Fibroblast of upper back skin (primary cell): Measurements from ENCODE around the gene IMMP1L.
"Not testable (repeated sequence)": the region's sequence is repeated elsewhere in the genome, so short reads cannot be mapped to it uniquely, and the experiment has no call there.

ENCODE experiments used
- DNase-seq: peaks from one replicate; pipeline ENCODE4 v3.0.0-alpha.2; 2013

IMMP1L gene, protein sequence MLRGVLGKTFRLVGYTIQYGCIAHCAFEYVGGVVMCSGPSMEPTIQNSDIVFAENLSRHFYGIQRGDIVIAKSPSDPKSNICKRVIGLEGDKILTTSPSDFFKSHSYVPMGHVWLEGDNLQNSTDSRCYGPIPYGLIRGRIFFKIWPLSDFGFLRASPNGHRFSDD

DNA sequence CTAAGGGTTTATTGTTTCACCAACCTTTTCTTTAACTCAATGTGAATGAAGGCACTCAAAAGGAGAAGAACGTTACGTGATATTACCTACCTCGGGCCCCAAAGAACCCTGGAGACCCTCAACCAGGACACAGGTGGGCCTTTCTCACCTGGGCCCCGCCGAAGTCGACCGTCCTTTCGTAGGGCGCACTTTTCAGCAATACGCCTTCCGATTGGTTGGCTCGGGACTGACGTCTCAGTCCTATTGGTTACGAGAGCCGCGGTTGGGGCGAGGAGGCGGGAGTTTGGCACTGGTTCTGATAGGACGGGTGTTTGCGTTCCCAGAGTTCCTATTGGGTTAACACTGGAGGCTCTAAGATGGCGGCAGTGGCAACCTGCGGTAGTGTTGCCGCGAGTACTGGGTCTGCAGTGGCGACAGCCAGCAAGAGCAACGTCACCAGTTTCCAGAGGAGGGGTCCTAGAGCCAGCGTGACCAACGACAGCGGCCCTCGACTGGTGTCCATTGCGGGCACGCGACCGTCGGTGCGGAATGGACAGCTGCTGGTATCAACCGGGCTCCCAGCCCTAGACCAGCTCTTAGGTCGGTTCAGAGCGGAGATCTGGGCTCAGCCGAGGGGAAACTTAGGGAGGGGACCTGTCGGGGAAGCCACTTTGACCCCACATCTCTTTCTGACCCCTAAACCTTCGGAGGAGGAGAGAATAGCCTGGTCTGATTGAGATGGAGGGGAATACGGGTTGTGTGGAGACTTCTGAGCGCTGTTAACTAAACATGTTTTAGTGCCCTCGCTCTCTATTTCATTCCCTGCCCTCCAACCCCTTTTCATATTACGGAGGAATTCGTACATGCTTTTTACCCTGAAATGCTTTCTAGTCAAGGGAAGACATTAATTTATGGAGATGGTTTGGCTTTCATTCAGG lies at the start of gene IMMP1L, which contains the start of gene ELP4:
TSS of gene IMMP1L (minus strand) at position 194 of the 917 bp plus-strand sequence. CDS start 46,346 bp downstream, outside the sequence.
TSS of gene ELP4 (plus strand) at position 339 of the 917 bp plus-strand sequence. CDS start at position 357, 18 bp downstream.
- peak; percentile 96 for DNase-seq

DNA sequence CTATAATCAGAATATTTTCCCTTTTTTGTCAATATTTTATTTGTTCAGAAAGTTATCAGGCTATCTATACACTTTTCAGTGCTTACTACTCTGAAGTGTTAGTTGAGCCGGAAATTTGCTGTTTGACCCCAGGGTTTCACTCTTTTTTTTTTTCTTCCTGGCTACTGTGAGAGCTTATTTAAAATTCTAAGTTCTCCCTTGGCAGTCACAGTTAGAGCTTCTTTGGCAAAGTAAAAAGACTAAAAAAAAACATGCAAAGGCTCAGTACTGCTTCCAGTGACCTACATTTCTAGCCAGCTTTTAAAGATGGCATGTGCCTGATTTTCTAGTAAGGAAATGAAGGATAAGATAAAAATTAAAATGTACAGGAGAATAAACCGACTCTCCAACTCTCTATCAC lies 48.6 kb upstream of the IMMP1L start:
- no peak for DNase-seq

DNA sequence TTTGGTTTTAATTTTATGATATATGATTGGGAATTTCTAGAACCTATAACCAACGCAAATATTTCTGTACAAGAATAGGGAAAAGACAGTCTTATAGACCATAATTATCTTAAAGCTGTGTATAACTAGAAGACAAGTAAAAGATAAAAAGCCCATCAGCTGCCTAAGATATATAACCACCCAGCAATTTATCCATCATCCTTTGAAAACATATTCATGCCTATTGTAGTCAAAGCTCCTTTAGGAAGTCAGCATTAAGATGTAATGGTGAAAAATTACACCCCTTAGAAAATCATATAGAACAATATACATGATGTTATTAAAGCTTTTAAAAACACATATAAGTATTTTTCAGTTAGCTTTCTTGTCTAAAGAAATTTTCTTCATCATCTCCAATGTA lies 46.5 kb upstream of the IMMP1L start:
- no peak for DNase-seq

DNA sequence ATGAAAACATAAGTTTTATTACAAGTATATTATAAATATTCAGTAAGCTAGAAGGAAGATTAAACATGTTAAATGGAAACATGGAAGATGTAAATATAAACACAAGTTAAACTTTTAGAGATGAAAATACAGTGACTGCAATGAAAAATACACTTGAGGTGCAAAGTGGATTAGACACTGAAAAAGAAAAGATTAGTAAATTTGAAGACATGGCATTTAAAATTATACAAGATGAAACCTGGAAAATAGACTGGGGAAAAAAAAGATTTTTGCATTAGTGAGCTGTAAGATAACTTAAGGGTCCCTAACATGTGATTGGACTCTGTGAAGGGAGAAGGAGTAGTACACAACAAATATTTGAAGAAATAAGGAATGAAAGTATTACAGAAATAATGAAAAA lies 33.4 kb upstream of the IMMP1L start:
- no peak for DNase-seq

DNA sequence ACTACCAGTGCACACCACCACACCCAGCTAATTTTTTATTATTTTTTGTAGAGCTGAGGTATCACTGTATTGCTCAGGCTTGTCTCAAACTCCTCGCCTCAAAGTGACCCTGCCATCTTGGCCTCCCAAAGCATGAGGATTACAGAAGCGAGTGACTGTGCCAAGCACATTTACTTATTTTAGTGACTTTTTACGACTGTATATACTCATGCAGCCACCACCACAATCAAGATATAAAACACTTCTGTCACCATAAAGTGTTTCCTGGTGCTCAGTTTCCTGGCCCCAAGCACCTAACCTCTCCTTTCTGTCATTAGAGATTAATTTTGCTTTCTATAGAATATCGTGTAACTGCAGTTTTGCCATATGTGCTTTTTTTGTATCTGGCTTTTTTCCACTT lies 26.1 kb upstream of the IMMP1L start:
- DNase-seq: no peak

DNA sequence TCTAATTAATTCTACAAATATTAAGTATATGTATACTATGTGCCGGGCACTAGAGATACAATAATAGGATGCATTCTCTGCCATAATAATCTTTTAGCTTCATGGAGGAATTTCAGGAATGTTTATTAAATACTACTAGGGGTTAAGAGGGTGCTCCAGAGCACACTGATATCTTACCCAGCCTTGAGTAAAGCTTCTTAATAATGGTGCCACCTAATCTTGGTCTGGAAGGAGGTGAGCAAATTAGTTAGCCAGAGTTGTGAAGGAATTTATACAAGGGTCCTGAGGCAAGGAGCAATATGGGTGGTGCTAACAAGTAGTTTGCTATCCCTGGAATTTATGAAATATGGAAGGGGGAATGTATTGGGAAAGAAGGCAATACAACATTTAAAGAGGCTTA lies 21.9 kb upstream of the IMMP1L start:
- no peak for DNase-seq

DNA sequence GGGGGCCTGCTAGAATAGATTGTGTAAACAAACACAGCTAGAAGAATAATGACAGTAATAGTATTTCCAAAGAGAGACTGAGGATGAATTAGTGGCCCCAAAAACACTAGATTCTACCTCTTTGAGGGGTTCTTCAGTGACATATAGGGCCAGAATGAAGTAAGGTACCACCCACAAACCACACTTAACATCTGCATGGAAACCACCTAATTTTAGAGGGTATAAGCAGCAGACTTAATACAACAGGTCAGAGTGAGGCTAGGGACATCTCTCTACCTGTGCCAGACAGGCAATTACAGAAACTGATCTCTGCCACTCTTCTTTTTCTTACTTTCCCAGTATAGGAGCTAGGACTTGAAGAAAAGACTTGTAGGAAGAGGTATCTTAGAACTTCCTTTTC lies 20.3 kb upstream of the IMMP1L start:
- no peak for DNase-seq

DNA sequence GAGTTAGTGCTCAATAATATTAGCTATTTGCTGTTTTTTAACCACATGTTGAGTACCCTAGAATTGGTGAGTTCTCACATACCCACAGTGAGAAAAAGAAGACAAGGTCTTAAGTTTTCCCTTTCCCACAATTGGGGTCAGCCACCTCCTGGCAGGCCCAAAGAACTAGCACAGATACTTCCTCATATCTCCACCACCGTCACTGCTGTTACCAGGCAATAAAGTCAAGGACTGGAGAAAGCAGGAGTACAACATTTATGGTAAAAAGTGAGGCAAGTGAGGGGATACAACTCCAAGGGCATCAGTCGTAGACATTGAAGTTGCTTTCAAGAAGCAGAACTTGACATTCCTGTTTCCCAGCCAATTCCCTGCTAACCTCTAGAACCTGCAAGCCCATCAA lies 19.8 kb upstream of the IMMP1L start:
- DNase-seq: no peak

DNA sequence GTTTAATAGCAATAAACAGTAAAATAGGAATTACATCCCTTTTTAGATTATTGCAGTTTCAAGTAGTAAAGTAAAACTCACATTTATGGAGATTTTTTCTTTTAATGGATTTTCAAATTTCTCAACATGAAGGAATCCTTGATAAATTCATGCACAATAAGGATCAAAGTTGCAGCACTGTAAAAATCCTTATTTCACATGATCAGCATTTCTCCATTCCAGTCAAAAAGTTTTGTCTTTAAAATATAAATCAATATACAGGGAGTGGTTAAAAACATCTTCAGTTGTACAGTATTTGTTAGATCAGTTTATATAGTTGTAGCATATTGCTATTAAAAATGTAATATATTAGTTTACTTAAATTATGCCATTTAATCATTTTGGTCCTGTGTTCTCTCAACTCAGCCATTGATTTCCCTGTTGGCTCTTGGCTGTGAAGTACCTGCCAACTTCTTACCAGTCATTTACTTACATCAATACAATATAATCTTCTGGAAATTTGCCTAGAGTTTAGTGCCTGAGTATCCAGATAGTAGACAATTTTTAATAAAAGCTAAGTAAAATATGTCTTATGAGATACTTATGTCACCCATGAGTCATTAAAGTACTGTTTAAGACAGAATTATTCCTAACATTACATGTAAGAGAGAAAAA lies 12.2 kb upstream of the IMMP1L start:
- no peak for DNase-seq

DNA sequence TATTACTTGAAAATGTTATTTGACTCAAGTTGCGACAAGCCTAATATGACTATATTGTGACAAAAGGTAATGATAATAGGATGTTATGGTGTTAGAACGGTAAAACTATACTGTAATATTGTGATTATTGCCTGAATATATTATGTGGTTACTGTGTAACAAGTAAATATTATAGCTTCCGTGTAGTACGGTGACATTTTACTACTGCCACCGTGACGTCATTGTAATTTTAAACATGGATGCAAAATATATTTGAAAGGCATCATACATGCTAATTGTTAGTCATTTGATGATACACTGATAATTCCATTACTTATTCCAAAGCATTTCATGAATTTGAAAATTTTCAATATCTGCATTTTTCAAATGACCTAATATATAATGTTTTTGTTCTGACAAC lies 2.7 kb upstream of the IMMP1L start:
- no peak for DNase-seq

DNA sequence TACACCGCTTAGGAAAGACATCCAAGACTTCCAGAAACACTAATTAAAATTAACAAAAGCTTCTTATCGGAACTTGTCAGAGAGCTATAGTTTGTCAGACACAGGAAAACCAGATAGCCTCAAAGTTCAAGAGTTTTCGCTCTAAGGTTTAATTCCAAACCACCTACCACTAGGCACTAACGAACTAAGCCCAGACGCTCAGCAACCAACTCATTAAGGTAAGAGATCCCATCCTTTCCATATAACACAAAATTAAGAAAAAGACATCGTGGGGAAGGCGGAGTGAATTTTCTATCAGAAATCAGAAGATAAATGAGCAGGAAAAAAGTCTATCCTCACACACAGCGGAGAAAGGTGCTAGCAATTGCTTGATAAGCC lies 382 bp downstream of the IMMP1L start:
- DNase-seq: peak; percentile 0

DNA sequence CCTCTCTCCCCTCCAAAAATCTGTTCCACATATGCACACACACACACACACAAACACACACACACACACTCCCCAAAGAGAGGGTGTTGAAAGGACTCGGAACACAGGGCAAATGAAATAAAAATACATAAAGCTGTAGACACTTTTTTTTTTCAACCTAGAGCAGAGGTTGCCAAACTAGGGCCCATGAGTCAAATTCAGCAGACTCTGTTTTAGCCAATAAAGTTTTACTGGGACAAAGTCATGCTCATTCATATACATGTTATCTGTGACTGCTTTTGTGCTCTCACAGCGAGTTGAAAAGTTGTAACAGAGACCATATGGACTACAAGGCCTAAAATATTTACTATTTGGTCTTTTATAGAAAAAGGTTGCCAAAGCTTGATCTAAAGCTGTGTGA lies 8.9 kb downstream of the IMMP1L start:
- DNase-seq: no peak

DNA sequence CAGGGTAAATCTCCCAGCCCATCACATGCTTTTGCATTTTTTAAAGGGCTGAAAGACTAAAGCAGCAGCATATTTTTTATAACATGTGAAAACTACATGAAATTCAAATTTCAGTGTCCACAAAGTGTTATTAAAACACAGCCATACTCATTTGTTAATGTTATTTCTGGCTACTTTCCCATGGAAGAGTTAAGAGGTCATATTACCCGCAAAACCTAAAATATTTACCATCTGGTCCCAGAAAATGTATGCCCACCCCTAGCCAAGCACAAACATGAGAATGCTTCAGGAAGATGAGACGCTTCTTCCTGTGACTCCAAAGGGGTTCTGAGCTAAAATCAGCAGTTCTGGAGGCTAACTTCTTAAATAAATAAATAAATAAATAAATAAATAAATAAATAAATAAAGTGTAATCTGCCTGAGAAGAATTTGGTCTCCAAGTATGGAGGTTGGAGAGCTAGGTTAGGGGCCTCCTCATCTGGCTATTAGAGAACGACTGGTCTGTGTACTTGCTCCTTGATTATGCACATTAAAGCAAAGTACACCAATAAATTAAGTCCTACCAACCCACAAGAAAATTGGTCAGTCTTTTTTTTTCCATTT lies 9.7 kb downstream of the IMMP1L start:
- DNase-seq: peak; percentile 27

DNA sequence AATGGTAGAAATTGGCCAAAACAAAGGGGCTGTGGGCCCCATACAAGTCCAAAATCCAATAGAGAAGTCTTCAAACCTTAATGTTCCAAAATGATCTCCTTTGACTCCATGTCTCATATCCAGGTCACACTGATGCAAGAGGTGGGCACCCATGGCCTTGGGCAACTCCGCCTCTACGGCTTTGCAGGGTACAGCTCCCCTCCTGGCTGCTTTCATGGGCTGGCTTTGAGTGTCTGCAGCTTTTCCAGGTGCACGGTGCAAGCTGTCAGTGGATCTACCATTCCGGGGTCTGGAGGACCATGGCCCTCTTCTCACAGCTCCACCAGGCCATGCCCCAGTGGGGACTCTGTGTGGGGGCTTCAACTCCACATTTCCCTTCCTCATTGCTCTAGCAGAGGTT lies 15.7 kb downstream of the IMMP1L start:
- DNase-seq: not testable (repeated sequence)

DNA sequence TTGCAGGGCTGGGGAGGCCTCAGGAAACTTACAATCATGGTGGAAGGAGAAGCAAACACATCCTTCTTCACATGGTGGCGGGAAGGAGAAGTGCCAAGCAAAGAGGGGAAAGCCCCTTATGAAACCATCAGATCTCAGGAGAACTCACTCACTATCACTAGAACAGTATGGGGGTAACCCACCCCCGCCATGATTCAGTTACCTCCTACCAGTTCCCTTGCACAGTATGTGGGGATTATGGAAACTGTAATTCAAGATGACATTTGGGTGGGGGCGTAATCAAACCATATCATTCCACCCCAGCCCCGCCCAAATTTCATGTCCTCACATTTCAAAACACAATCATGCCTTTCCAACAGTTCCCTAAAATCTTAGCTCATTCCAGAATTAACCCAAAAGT lies 16.2 kb downstream of the IMMP1L start:
- DNase-seq: no peak

DNA sequence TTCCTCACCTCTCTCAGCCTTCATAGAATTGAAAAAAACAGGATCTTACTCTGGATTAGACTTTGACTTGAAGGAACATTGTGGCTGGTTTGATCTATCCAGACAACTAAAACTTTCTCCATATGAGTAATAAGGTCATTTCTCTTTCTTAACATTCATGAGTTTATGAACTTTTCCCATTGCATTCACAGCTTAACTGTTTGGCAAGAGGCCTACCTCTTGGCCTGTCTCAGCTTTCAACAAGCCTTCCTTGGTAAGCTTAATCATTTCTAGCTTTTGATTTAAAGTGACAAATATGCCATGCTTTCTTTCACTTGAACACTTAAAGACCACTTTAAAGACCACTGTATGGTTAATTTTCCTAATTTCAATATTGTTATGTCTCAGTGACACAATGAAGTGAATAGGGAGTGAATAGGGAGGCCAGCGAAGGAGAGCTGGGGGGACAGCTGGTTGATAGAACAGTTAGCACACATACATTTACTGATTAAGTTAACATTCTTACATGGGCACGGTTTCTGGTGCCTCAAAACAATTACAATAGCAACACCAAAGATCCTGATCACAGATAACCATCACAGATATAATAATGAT lies 17.0 kb downstream of the IMMP1L start:
- DNase-seq: peak; percentile 64

DNA sequence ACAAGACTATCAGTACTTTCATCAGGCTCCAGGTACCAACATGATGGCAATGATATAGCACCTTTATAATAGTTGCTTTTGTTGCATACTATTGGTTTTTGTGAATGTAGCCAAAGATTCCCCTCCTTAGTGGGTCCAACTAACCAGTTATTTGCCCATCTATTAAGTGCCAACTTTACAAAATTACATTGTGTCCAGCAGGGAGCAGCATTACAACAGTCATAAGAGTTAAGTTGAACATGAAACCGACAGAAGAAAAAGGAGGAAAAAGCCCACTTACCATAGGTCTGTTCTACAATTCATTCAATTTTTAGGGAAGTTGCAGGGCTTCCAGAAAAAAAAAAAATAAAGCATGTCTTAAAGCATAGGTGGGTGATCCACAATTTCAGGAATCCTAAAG lies 21.6 kb downstream of the IMMP1L start:
- DNase-seq: peak; percentile 62

DNA sequence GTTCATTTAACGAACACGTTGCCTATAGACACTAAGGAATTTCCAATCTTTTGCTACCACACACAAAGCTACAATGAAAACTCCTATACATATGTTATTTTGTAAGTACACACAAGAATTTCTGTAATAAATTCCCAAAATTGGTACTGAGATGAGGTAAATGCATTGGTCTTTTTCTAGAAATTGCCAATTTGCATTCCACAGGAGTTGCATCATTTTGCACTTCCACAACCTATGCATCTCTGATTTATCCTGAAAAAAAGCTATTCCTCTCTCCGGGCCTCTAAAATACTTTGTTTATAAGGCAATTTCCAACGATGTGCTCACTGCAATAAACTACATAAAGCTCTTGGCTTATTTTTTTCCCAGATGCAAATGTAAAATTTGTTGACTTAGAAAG lies 24.9 kb downstream of the IMMP1L start:
- DNase-seq: peak; percentile 56

DNA sequence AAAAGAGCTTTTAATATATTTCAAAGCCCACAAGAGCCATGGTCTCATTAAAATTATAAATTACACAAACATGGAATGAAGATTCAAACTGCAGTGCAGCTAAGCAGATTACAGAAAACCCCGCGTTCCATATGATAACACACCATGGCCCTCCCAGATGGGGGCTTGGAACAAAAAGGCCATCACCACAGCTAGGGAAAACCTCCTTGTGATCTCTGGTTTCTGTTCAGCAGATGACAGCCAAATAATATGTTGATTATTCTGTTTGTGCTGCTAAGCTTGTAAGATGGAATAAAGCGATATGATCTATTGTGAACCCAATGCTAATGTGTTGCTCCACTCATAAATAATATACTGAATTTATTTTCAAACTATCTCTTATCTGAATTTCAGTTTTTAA lies 28.5 kb downstream of the IMMP1L start:
- no peak for DNase-seq

DNA sequence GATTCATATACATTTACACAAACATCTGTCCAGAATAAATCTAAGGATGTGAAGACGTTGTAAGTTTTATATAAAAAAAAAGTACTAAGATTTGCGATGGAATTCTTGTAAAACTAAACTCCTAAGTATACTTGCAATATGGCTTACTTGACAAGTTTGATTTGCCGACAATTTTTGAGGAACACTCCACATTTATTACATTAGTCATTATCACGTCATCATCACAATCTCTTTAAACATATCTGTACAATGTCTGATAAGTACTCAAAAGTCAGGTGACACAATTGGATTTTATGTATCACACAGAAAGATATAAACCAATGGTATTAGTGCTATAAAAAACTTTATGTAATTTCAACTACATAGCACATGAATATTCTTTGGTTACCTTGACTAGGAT lies 30.4 kb downstream of the IMMP1L start:
- DNase-seq: no peak

DNA sequence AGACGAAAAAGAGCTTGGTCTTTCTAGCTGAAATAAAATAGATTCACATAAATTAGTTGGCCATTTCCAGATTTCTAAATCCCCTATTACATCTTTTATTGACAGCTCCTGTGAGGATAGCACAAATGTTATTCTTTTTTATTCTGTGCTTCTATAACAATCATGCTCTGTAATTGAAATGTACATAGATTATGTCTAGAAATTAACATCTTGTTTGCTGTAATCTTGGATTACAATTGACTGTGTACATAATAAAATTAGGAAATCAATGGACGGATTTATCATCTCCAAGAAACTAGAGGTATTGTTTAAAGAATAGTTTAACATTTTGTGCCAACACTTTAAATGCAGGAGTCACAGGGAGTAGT lies 31.2 kb downstream of the IMMP1L start:
- DNase-seq: no peak

DNA sequence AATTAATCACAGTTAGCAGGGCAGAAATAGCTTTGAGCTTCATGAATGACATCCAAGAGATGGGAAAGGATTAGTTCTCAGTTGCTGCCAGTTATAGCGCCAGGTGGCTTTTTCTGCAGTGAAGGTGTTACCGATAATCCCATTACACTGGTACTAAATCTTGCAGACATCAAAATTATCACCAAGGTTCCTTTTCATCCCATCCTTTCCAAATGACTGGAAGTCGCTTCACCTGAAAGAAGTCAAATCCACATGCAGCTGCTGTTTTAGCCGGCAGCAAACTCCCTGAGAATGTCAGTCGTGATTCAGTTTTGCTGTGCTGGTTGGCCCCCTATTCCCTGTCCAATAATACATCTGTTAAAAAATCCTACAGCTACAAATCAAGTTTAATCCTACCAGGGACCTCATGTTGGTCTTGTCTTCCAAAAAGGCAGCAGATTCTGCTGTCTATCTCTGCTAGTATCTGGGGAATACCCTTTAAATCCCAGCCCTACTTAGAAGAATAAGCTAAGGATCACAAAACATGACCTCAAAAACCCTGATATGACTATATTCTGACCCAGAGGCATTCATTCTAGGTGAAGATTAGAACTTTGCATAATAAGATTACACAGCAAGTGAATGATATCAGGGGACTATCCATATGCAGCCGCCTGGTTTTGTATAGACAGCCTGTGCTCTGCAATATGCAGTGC lies 31.7 kb downstream of the IMMP1L start:
- no peak for DNase-seq

DNA sequence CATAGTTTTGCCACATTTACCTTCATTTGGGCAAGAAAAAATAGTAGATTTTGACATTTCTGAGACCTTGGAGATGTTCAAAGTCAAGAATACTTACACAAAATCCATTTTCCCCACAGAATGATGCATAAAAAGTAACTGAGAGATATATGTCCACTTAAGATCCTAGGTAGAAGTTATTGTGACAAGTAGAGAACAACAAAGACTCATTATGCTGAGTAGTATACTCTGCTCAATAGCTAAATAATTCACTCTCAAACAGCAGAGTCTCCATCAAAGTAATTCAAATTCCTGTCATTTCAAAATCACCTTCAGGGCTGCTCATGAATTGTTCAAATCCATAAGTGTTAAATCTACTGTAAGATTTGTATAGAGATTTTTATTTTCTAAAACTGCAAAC lies 35.3 kb downstream of the IMMP1L start:
- DNase-seq: no peak
